K562 (cell line): Measurements from ENCODE around the gene FRRS1L. TPM values are rescaled to one million over a fixed set of nuclear protein-coding genes. Genes with fewer than 3 reads are reported as not detected.

ENCODE experiments used
- BRF2 ChIP-seq: IDR thresholded peaks from 3 replicates; pipeline ENCODE4 v1.6.1; 2011; ENCODE audit warnings: borderline replicate concordance, mild to moderate bottlenecking; ENCODE audit not compliant: insufficient read length, insufficient read depth
- CGGBP1 ChIP-seq: fragments of 250-450 bp; sonication (Bioruptor Pico); IDR thresholded peaks from 2 replicates; pipeline ENCODE4 v1.9.0; 2021; ENCODE audit warnings: mild to moderate bottlenecking
- E2F4 ChIP-seq: sonication (generic); formaldehyde crosslinking; IDR thresholded peaks from 2 replicates; pipeline ENCODE4 v1.8.0; 2022; ENCODE audit warnings: mild to moderate bottlenecking, low read depth, missing genetic modification reagents
- EP400 ChIP-seq: fragments of 450-650 bp; IDR thresholded peaks from 2 replicates; pipeline ENCODE4 v1.6.1; 2017; ENCODE audit warnings: antibody characterized with exemption, mild to moderate bottlenecking, moderate library complexity
- FOXA3 ChIP-seq, 2 experiments: fragments of 450-650 bp in 1 of 2; sonication (generic) in 1 of 2; formaldehyde crosslinking; IDR thresholded peaks in 1 of 2; conservative IDR thresholded peaks in 1 of 2; 2 replicates each; pipeline versions ENCODE4 v1.4.0 to v1.8.0; 2020 to 2022; ENCODE audit warnings: mild to moderate bottlenecking in 2 of 2, missing genetic modification reagents in 1 of 2
- HEY1 ChIP-seq: fragments of 250-450 bp; sonication (Bioruptor Pico); IDR thresholded peaks from 2 replicates; pipeline ENCODE4 v1.5.0; 2020; ENCODE audit warnings: mild to moderate bottlenecking, moderate library complexity, borderline replicate concordance
- JUND ChIP-seq, 2 experiments: IDR thresholded peaks; 2 replicates in 1 of 2; 3 replicates in 1 of 2; pipeline ENCODE4 v1.6.1; 2011; ENCODE audit warnings: borderline replicate concordance in 2 of 2, low read depth in 2 of 2, low read length in 2 of 2, improper control_type of control experiment in 1 of 2, missing biosample characterization in 1 of 2, missing genetic modification characterization in 1 of 2, missing genetic modification reagents in 1 of 2
- MGA ChIP-seq: fragments of 450-650 bp; IDR thresholded peaks from 2 replicates; pipeline ENCODE4 v1.6.1; 2016; ENCODE audit warnings: mild to moderate bottlenecking, moderate library complexity
- PYGO2 ChIP-seq: fragments of 450-650 bp; IDR thresholded peaks from 2 replicates; pipeline ENCODE4 v1.6.1; 2016; ENCODE audit warnings: mild to moderate bottlenecking, missing genetic modification characterization, moderate library complexity, missing compliant biosample characterization
- SOX6 ChIP-seq: fragments of 450-650 bp; IDR thresholded peaks from 2 replicates; pipeline ENCODE4 v1.6.1; 2014; ENCODE audit warnings: mild to moderate bottlenecking
- STAT5A ChIP-seq: IDR thresholded peaks from 2 replicates; pipeline ENCODE4 v1.6.1; 2012; ENCODE audit warnings: low read length, inconsistent platforms, borderline replicate concordance
- ZNF586 ChIP-seq: fragments of 450-650 bp; formaldehyde crosslinking; conservative IDR thresholded peaks from 2 replicates; pipeline ENCODE4 v1.4.0; 2020; ENCODE audit warnings: mild to moderate bottlenecking, moderate library complexity
- polyA plus RNA-seq, 8 experiments: library from polyadenylated mRNA; depleted of rRNA in 4 of 8; stranded (reverse) in 5 of 8; unstranded in 3 of 8; fragments of >200 nt; fragmentation: Nextera tagmentation in 2 of 8; fragmentation: Illumina TruSeq in 1 of 8; extraction: Ambion mirVana in 2 of 8; extraction: Trizol in 1 of 8; gene quantifications; 2 replicates each; pipeline versions ENCODE4 v1.2.1 to v1.2.3, GENCODE V29; 2011 to 2014; ENCODE audit warnings: inconsistent platforms in 1 of 8, missing spikeins in 1 of 8
- total RNA-seq, 7 experiments: library from RNA; depleted of rRNA in 6 of 7; stranded (reverse); fragments of >200 nt in 6 of 7; fragmentation: Illumina TruSeq in 2 of 7; extraction: Trizol in 2 of 7; gene quantifications; 2 replicates each; pipeline versions ENCODE4 v1.2.1 to v1.2.3, GENCODE V29; 2011 to 2021; ENCODE audit warnings: low replicate concordance in 1 of 7

FRRS1L gene
- total and polyA plus RNA-seq, 9 of the 15 experiments (the other 6 are each of a cell fraction or from before 2014, with no cell fraction given) = under 0.01 to 0.04 (median 0.03) TPM; not detected in 5

- peak; percentile 59 for TF ChIP-seq MGA
- peak; percentile 75; the same call in 1 of the 2 replicates for TF ChIP-seq E2F4 (CRISPR knock-in tag)
- 0 out of 2 replicates have a peak, but pooled peaks have one; percentile 15 for TF ChIP-seq CGGBP1 (CRISPR knock-in tag)
- no peak for TF ChIP-seq JUND (IDR thresholded peaks at IDR 0.05; ENCODE audit: borderline replicate concordance, low read depth, low read length)
- 0 out of 3 replicates have a peak, but pooled peaks have one; percentile 9 for TF ChIP-seq JUND (tag; IDR thresholded peaks at IDR 0.05; ENCODE audit: borderline replicate concordance, low read depth, low read length)
- TF ChIP-seq BRF2 = no peak
- no peak for TF ChIP-seq PYGO2 (tag)
- TF ChIP-seq EP400 = peak; percentile 64; the same call in 1 of the 2 replicates
- no peak for TF ChIP-seq ZNF586 (CRISPR knock-in tag)
- no peak for TF ChIP-seq HEY1
- no peak for TF ChIP-seq STAT5A
- 0 out of 4 replicates have a peak, but pooled peaks of 1 of the 2 experiments have one; percentile 31 for TF ChIP-seq FOXA3 (CRISPR knock-in tag; conservative IDR thresholded peaks at IDR 0.05 in 1 of 2, IDR thresholded peaks at IDR 0.05 in 1 of 2)
- TF ChIP-seq SOX6 = no peak
Observed at GRCh38 chr9:109120204-109120789, 46.8 kb downstream of the FRRS1L start (continued).
